ENCODE results near the gene NUDC. TPM values are rescaled to one million over a fixed set of nuclear protein-coding genes. Genes with fewer than 3 reads are reported as not detected.

The NUDC gene
- total RNA-seq, 2 experiments from 2014 or later, result 43.0 to 44.6 TPM

- Histone ChIP-seq H3K4me3 (ENCODE audit: low read length) (no peak within 1 kb of the TSS), H3K4me1 (ENCODE audit: insufficient read depth, low read length) (no peaks in the 10 kb centered on the region), H3K27me3 (ENCODE audit: control insufficient read depth in 1 of 2, insufficient read depth in 2 of 2, low read length in 2 of 2) (no peaks in the 10 kb centered on the region), H3K36me3 (ENCODE audit: insufficient read depth, low read length) (no peaks in the 10 kb centered on the region), H3K27ac (ENCODE audit: low read depth in 1 of 2, low read length in 2 of 2) (no peak within 1 kb of the TSS), H3K9me3 (ENCODE audit: control insufficient read depth in 1 of 2, insufficient read depth in 1 of 2, low read length in 2 of 2) (no peaks in the 10 kb centered on the region)
- CTCF ChIA-PET, result no interaction called here
- Mint-ChIP-seq H3K9me3 (no peaks in the 10 kb centered on the region), H3K27ac (no peak within 1 kb of the TSS), H3K4me1 (ENCODE audit: low read depth) (no peaks in the 10 kb centered on the region), H3K4me3 (no peak within 1 kb of the TSS), H3K36me3 (ENCODE audit: low read depth) (no peaks in the 10 kb centered on the region), H3K27me3 (peaks cover 4% of the 10 kb centered on the region)
- intact Hi-C loops (cut with DNase I, micrococcal nuclease), result no loop called here
- POLR2A ChIA-PET, result interaction anchor here (0.5 kb wide), 1 partner anchor 14 kb away, joined by 3 read pairs; the partner anchor contains the start of gene GPATCH3
- TF ChIP-seq, protein P1, sequence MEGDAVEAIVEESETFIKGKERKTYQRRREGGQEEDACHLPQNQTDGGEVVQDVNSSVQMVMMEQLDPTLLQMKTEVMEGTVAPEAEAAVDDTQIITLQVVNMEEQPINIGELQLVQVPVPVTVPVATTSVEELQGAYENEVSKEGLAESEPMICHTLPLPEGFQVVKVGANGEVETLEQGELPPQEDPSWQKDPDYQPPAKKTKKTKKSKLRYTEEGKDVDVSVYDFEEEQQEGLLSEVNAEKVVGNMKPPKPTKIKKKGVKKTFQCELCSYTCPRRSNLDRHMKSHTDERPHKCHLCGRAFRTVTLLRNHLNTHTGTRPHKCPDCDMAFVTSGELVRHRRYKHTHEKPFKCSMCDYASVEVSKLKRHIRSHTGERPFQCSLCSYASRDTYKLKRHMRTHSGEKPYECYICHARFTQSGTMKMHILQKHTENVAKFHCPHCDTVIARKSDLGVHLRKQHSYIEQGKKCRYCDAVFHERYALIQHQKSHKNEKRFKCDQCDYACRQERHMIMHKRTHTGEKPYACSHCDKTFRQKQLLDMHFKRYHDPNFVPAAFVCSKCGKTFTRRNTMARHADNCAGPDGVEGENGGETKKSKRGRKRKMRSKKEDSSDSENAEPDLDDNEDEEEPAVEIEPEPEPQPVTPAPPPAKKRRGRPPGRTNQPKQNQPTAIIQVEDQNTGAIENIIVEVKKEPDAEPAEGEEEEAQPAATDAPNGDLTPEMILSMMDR (IDR thresholded peaks at IDR 0.05), result no peak
- DNase-seq (no peak), ATAC-seq (ENCODE audit: poor library complexity) (no peak)
These were observed 7.6 kb upstream of the NUDC start, which contains the start of gene NR0B2 for GRCh38 chr1:26913754-26914619. Gene NR0B2 (minus strand): TSS chr1:26913975. CDS start chr1:26913940, 35 bp downstream.

- ChIA-PET POLR2A (no interaction called here), CTCF (no interaction called here)
- H3K27me3 Mint-ChIP-seq, result no peaks in the 10 kb centered on the region
- Histone ChIP-seq H3K4me3 (ENCODE audit: low read length) (no peak overlapping the region), H3K4me1 (ENCODE audit: insufficient read depth, low read length) (no peaks in the 10 kb centered on the region), H3K36me3 (ENCODE audit: insufficient read depth, low read length) (no peaks in the 10 kb centered on the region), H3K27me3 (ENCODE audit: control insufficient read depth in 1 of 2, insufficient read depth in 2 of 2, low read length in 2 of 2) (no peaks in the 10 kb centered on the region), H3K9me3 (ENCODE audit: control insufficient read depth in 1 of 2, insufficient read depth in 1 of 2, low read length in 2 of 2) (no peaks in the 10 kb centered on the region), H3K27ac (ENCODE audit: low read depth in 1 of 2, low read length in 2 of 2) (no peak overlapping the region)
- H3K36me3 Mint-ChIP-seq (ENCODE audit: low read depth), result no peaks in the 10 kb centered on the region
- ATAC-seq (ENCODE audit: poor library complexity), result no peak
- H3K9me3 Mint-ChIP-seq, result no peaks in the 10 kb centered on the region
- TF ChIP-seq, protein P1 (IDR thresholded peaks at IDR 0.05), result no peak
- H3K27ac Mint-ChIP-seq, result no peak overlapping the region
- intact Hi-C loops (cut with DNase I, micrococcal nuclease), result no loop called here
- no peak for DNase-seq
- no peak overlapping the region for H3K4me3 Mint-ChIP-seq
- H3K4me1 Mint-ChIP-seq (ENCODE audit: low read depth), result peaks cover 4% of the 10 kb centered on the region
These were observed 6.2 kb upstream of the NUDC start for GRCh38 chr1:26915204-26915842.

DNA sequence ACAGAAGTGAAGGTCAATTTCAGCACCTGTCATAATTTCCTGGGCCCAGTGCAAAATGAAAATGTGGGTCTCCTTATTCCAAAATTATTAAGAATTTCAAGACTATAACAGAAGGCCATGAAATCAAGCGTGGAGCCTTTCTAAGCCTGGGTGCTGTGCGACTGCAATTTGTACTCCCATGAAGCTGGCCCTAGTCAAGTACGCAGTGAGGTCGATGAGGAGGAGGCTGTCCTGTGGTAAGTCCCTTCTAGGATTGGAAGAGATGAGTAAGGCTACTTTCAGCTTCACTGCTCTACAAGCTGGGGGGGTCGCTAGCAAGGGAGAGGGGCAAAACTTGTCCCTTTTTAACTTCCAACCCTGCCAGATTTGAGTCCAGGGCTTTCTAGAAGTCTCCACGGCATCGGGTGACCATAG, 410 bp upstream of the NUDC start:
- Histone ChIP-seq H3K4me1 (ENCODE audit: insufficient read depth, low read length) (peaks cover 28% of the 10 kb centered on the region), H3K9me3 (ENCODE audit: control insufficient read depth in 1 of 2, insufficient read depth in 1 of 2, low read length in 2 of 2) (no peaks in the 10 kb centered on the region), H3K27me3 (ENCODE audit: control insufficient read depth in 1 of 2, insufficient read depth in 2 of 2, low read length in 2 of 2) (no peaks in the 10 kb centered on the region), H3K27ac (ENCODE audit: low read depth in 1 of 2, low read length in 2 of 2) (peak overlapping the region; percentile 83 to 85), H3K4me3 (ENCODE audit: low read length) (peak overlapping the region; percentile 74), H3K36me3 (ENCODE audit: insufficient read depth, low read length) (peaks cover 21% of the 10 kb centered on the region)
- H3K36me3 Mint-ChIP-seq (ENCODE audit: low read depth), result peaks cover 34% of the 10 kb centered on the region
- H3K27ac Mint-ChIP-seq, result peak overlapping the region; percentile 90
- peak overlapping the region; percentile 91 for H3K4me3 Mint-ChIP-seq
- POLR2A ChIA-PET, result interaction anchor here (1.7 to 2.6 kb wide), 3 partner anchors 20 to 134 kb away, joined by 5 to 33 read pairs (median 12); partner anchors contain the start of genes GPATCH3, GPN2 and PIGV
- CTCF ChIA-PET, result interaction anchor here (1.0 kb wide), 1 partner anchor 56 kb away, joined by 3 read pairs; no protein-coding TSS in a partner anchor
- H3K4me1 Mint-ChIP-seq (ENCODE audit: low read depth), result peaks cover 35% of the 10 kb centered on the region
- peak; percentile 47 for ATAC-seq (ENCODE audit: poor library complexity)
- no peaks in the 10 kb centered on the region for H3K9me3 Mint-ChIP-seq
- intact Hi-C loops (cut with DNase I, micrococcal nuclease), result loop anchor here in 1 of 2 experiments (1.0 to 5.0 kb wide), 3 partner anchors 31 to 311 kb away; partner anchors contain the start of genes GPN2 and WDTC1
- DNase-seq, result no peak
- TF ChIP-seq, protein P1 (IDR thresholded peaks at IDR 0.05), result no peak
- H3K27me3 Mint-ChIP-seq, result no peaks in the 10 kb centered on the region
